Lower lobe of right lung (tissue), 2 donors: ENCODE results near the gene MPST. TPM values are rescaled to one million over a fixed set of nuclear protein-coding genes. Genes with fewer than 3 reads are reported as not detected.

Experiments
- ATAC-seq, 2 donors: fragments of 200-7000 bp; cut with Tn5 transposase; one replicate each; pipeline ENCODE4 v1.9.1; 2020 to 2022; ENCODE audit warnings: mild to moderate bottlenecking in 2 of 2, moderate library complexity in 2 of 2
- DNase-seq: peaks from one replicate; pipeline ENCODE4 v3.0.0-alpha.2; 2020
- H3K27ac ChIP-seq: fragments of 200-600 bp; one replicate; pipeline ENCODE4 v1.8.0; 2022
- H3K27me3 ChIP-seq: fragments of 200-600 bp; one replicate; pipeline ENCODE4 v1.8.0; 2022; ENCODE audit warnings: low read depth
- H3K36me3 ChIP-seq: fragments of 200-600 bp; one replicate; pipeline ENCODE4 v1.8.0; 2022; ENCODE audit warnings: mild to moderate bottlenecking
- H3K4me1 ChIP-seq: fragments of 200-600 bp; one replicate; pipeline ENCODE4 v1.8.0; 2022
- H3K4me3 ChIP-seq: fragments of 200-600 bp; one replicate; pipeline ENCODE4 v1.8.0; 2022; ENCODE audit warnings: mild to moderate bottlenecking
- H3K9me3 ChIP-seq: fragments of 200-600 bp; one replicate; pipeline ENCODE4 v1.8.0; 2022
- intact Hi-C: fragments of 100-400 bp; cut with DNase I; formaldehyde crosslinking; loops from one replicate; pipeline ENCODE4 v1.11.0; 2022
- total RNA-seq: library from RNA; stranded (reverse); fragmentation: NEBNext Ultra II Directional; extraction: Animal tissue kit (Norgen Biotek cat#: 25700); gene quantifications from one replicate; pipeline ENCODE4 v1.2.1, GENCODE V29; 2021
- TF ChIP-seq, protein P1 (sequence below): fragments of 200-600 bp; IDR thresholded peaks from one replicate; pipeline ENCODE4 v1.8.0; 2022; ENCODE audit warnings: antibody characterized with exemption, mild to moderate bottlenecking
- donor health status: DM: no; HTN: yes; CAD: no; lungs with severe emphysema.

The MPST gene
- total RNA-seq, 1 donor from 2014 or later, result 73.2 TPM

DNA sequence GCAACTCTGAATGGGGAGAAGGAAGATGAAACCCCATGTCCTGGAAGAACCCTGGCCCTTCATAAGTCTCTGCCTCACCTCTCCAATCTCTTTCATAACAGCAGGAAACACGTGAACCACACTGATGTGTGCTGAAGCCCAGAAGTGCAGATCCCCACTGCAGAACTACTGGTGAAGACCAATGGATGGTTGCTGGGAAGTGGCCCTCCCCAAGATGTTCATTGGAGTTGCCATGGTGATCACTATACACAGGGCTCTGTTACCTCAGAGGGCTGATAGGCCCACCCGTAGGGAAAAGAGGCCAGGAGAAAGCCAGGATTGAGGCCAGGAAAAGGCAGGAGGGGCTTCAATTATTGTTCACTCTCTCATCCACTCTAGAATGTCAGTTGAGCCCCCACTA lies 11.9 kb upstream of the MPST start:
- no peak for ATAC-seq
- H3K27ac ChIP-seq, result no peak overlapping the region

DNA sequence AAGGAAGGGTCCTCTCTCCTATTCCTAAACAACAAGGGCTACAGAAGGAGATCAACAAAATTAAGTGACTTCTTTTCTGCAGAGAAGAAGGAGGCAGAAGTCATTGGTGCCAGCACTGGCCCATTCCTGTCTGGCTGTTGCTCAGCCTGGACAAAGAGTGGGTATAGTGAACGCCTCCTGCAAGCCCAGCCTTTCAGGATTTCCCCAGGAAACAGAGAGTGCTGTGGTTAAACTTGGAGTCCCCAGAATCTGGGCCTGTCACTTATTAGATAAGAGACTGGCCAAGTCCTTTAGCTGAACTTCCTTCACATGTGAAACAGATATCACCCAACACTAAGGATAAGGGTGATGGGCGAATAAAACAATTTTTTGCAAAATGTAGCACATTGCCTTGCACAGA lies 11.2 kb upstream of the MPST start:
- H3K27me3 ChIP-seq, result no peaks in the 10 kb centered on the region
- peaks cover 3% of the 10 kb centered on the region for H3K36me3 ChIP-seq
- H3K9me3 ChIP-seq, result no peaks in the 10 kb centered on the region
- DNase-seq (no peak), ATAC-seq (no peak)
- no peak overlapping the region for H3K27ac ChIP-seq
- TF ChIP-seq, protein P1, sequence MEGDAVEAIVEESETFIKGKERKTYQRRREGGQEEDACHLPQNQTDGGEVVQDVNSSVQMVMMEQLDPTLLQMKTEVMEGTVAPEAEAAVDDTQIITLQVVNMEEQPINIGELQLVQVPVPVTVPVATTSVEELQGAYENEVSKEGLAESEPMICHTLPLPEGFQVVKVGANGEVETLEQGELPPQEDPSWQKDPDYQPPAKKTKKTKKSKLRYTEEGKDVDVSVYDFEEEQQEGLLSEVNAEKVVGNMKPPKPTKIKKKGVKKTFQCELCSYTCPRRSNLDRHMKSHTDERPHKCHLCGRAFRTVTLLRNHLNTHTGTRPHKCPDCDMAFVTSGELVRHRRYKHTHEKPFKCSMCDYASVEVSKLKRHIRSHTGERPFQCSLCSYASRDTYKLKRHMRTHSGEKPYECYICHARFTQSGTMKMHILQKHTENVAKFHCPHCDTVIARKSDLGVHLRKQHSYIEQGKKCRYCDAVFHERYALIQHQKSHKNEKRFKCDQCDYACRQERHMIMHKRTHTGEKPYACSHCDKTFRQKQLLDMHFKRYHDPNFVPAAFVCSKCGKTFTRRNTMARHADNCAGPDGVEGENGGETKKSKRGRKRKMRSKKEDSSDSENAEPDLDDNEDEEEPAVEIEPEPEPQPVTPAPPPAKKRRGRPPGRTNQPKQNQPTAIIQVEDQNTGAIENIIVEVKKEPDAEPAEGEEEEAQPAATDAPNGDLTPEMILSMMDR, result no peak
- H3K4me1 ChIP-seq, result peaks cover 13% of the 10 kb centered on the region
- intact Hi-C loops, result no loop called here
- H3K4me3 ChIP-seq, result no peak overlapping the region

More for the DNA sequence above, 11.9 kb upstream of the MPST start:
- peaks cover 12% of the 10 kb centered on the region for H3K4me1 ChIP-seq
- TF ChIP-seq, protein P1, result no peak
- no peaks in the 10 kb centered on the region for H3K27me3 ChIP-seq
- no peak overlapping the region for H3K4me3 ChIP-seq
- intact Hi-C loops, result no loop called here
- H3K36me3 ChIP-seq, result peaks cover 3% of the 10 kb centered on the region
- no peak for DNase-seq
- no peaks in the 10 kb centered on the region for H3K9me3 ChIP-seq

DNA sequence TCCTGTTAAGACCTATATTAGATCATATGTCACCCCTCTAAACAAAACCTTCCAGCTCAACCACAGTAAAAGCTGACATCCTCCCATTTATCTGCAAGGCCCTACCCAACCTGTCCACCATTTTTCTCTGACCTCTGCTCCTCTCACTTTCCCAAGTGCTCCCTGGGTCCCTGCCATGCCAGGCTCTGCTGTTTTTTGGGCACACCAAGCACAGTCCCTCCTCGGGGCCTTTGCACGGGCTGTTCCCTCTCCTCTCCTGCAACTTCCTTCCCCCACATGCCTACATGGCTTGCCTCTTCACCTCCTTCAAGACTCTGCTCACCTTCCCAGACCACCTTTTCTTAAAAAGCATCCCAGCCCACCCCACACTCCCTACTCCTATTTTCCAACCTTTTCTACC lies 10.1 kb upstream of the MPST start:
- Histone ChIP-seq H3K9me3 (no peaks in the 10 kb centered on the region), H3K4me1 (peaks cover 13% of the 10 kb centered on the region), H3K4me3 (no peak overlapping the region), H3K36me3 (peaks cover 3% of the 10 kb centered on the region), H3K27me3 (no peaks in the 10 kb centered on the region), H3K27ac (no peak overlapping the region)
- no peak for DNase-seq
- TF ChIP-seq, protein P1, result no peak
- intact Hi-C loops, result no loop called here
- no peak for ATAC-seq

DNA sequence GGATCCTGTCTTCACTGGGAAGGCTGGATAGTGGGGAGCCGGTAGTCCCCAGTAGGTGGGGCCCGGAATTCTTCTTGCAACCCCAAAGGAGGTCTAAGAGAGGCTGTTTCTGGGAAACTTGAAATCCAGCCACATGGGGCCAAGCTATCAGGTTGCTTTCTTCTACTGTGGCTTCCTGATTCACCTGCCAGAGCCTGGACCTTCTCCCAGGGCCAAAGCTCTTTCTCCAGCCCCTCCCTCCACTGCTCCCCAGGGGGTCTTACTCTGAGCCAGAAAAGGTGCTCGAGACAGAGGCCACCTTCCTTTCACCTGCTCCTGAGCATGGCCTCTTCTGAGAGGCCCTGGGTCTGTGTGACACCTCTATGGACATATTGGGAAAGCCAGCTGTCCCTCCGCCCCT lies 9.4 kb upstream of the MPST start:
- peaks cover 3% of the 10 kb centered on the region for H3K36me3 ChIP-seq
- H3K4me1 ChIP-seq, result peaks cover 19% of the 10 kb centered on the region
- no peak for ATAC-seq
- intact Hi-C loops, result no loop called here
- DNase-seq, result no peak
- no peaks in the 10 kb centered on the region for H3K9me3 ChIP-seq
- H3K4me3 ChIP-seq, result no peak overlapping the region
- H3K27ac ChIP-seq, result no peak overlapping the region
- TF ChIP-seq, protein P1, result no peak
- H3K27me3 ChIP-seq, result no peaks in the 10 kb centered on the region

DNA sequence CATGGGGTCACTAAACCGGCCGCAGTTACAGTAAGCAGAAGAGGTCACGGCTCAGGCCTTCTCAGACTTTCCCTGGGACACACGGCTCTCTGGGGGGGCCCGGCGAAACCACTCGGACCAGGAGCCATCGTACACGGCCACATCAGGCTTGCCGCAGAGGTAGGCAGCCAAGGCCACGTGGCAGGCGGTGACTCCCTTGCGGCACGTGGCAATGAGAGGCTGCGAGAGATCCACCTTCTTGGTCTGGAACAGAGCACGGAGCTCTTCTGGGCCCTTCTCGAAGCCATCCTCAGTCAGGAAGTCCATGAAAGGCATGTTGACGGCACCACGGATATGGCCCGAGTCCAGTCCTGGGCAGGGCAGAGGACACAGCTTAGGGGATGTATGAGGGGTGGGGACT lies 8.6 kb upstream of the MPST start:
- H3K4me1 ChIP-seq, result peaks cover 23% of the 10 kb centered on the region
- no peak for ATAC-seq
- TF ChIP-seq, protein P1, result no peak
- H3K36me3 ChIP-seq, result peaks cover 3% of the 10 kb centered on the region
- no peak overlapping the region for H3K27ac ChIP-seq
- DNase-seq, result no peak
- intact Hi-C loops, result no loop called here
- H3K9me3 ChIP-seq, result no peaks in the 10 kb centered on the region
- H3K27me3 ChIP-seq, result no peaks in the 10 kb centered on the region
- no peak overlapping the region for H3K4me3 ChIP-seq

DNA sequence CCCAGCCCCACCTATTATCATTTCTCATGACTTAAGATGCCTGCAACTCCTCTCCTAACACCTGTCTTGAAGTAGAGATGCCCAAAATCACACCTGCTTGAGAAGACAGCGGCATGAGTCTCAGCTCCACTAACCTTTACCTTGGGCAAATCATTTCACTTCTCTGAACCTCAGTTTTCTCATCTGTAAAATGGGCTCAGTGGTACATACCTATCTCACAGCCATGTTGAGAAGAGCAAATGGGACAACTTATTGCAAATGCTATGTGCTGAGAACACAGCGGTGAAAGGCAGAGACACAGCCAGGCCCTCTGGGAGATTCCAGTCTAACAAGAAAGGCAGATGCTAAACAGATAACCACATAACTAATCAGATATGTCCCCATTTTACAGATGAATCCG lies 8.1 kb upstream of the MPST start:
- intact Hi-C loops, result no loop called here
- TF ChIP-seq, protein P1, result no peak
- no peak overlapping the region for H3K27ac ChIP-seq
- no peak overlapping the region for H3K4me3 ChIP-seq
- no peak for DNase-seq
- peaks cover 3% of the 10 kb centered on the region for H3K36me3 ChIP-seq
- H3K4me1 ChIP-seq, result peaks cover 27% of the 10 kb centered on the region
- no peaks in the 10 kb centered on the region for H3K27me3 ChIP-seq
- H3K9me3 ChIP-seq, result no peaks in the 10 kb centered on the region
- ATAC-seq, result no peak
